H54 (cell line): Measurements from ENCODE around the gene GRK7.
"Not testable (repeated sequence)": the region's sequence is repeated elsewhere in the genome, so short reads cannot be mapped to it uniquely, and the experiment has no call there.

Source experiments
- DNase-seq: peaks from one replicate; pipeline ENCODE4 v3.0.0; 2011; ENCODE audit warnings: low spot score, mixed read lengths; ENCODE audit not compliant: insufficient read length
- FAIRE-seq: peaks from 3 replicates; lab custom pipeline; 2011; peaks lifted over from hg19 to GRCh38; lab: Jason Lieb, UNC
- POLR2A ChIP-seq: IDR thresholded peaks from 2 replicates; pipeline ENCODE4 v1.6.1; 2011; ENCODE audit warnings: low read depth, mild to moderate bottlenecking, low read length

The GRK7 gene

GRCh38 chr3:141793476-141794260 is 30.5 kb downstream of the GRK7 start:
- FAIRE-seq (no peak), DNase-seq (no peak)
- no peak for TF ChIP-seq POLR2A

- no peak for FAIRE-seq
- no peak for TF ChIP-seq POLR2A
- no peak for DNase-seq
Observed at GRCh38 chr3:141795276-141795675, 32.1 kb downstream of the GRK7 start.

- FAIRE-seq: no peak
- TF ChIP-seq POLR2A: no peak
- no peak for DNase-seq
Observed at GRCh38 chr3:141795741-141796080, 32.5 kb downstream of the GRK7 start.

GRCh38 chr3:141796081-141796888 is 33.1 kb downstream of the GRK7 start:
- FAIRE-seq: no peak
- no peak for DNase-seq
- TF ChIP-seq POLR2A: no peak

- TF ChIP-seq POLR2A: no peak
- no peak for FAIRE-seq
- DNase-seq: no peak
Observed at GRCh38 chr3:141796889-141797781, 33.9 kb downstream of the GRK7 start.

GRCh38 chr3:141797819-141798447 is 34.7 kb downstream of the GRK7 start:
- no peak for FAIRE-seq
- no peak for TF ChIP-seq POLR2A
- no peak for DNase-seq

GRCh38 chr3:141798448-141798845 is 35.2 kb downstream of the GRK7 start:
- no peak for DNase-seq
- FAIRE-seq: no peak
- no peak for TF ChIP-seq POLR2A

- TF ChIP-seq POLR2A: no peak
- DNase-seq: no peak
- no peak for FAIRE-seq
Observed at GRCh38 chr3:141802316-141803077, 39.3 kb downstream of the GRK7 start.

GRCh38 chr3:141803538-141803937 is 40.3 kb downstream of the GRK7 start:
- FAIRE-seq, DNase-seq: not testable (repeated sequence)

GRCh38 chr3:141804447-141804777 is 41.2 kb downstream of the GRK7 start:
- no peak for TF ChIP-seq POLR2A
- DNase-seq (no peak), FAIRE-seq (no peak)

GRCh38 chr3:141804778-141805639 is 41.8 kb downstream of the GRK7 start:
- FAIRE-seq (no peak), DNase-seq (no peak)
- no peak for TF ChIP-seq POLR2A
